GM19035 (cell line): ENCODE measurements around the gene LPCAT2.

Experiments used
- ATAC-seq: cut with Tn5 transposase; IDR thresholded peaks from one replicate; pipeline ENCODE4 v1.9.1; 2021; ENCODE audit not compliant: unreplicated experiment

The LPCAT2 gene

GRCh38 chr16:55501549-55502322 is 7.1 kb upstream of the LPCAT2 start:
- no peak for ATAC-seq

GRCh38 chr16:55502801-55503366 is 6.0 kb upstream of the LPCAT2 start:
- ATAC-seq: no peak

- ATAC-seq: no peak
These were observed 4.9 kb upstream of the LPCAT2 start for GRCh38 chr16:55503726-55504550.

- no peak for ATAC-seq
These were observed 3.4 kb upstream of the LPCAT2 start for GRCh38 chr16:55505333-55506015.

GRCh38 chr16:55506083-55506482 is 2.8 kb upstream of the LPCAT2 start:
- ATAC-seq: no peak

GRCh38 chr16:55506708-55507107 is 2.2 kb upstream of the LPCAT2 start:
- ATAC-seq: no peak

GRCh38 chr16:55508271-55508921 is 476 bp upstream of the LPCAT2 start:
- no peak for ATAC-seq

- ATAC-seq: no peak
These were observed 1.4 kb downstream of the LPCAT2 start for GRCh38 chr16:55510185-55510805.

GRCh38 chr16:55512941-55513340 is 4.1 kb downstream of the LPCAT2 start:
- ATAC-seq: no peak

GRCh38 chr16:55513616-55514015 is 4.7 kb downstream of the LPCAT2 start:
- ATAC-seq: no peak

GRCh38 chr16:55515111-55515510 is 6.2 kb downstream of the LPCAT2 start:
- ATAC-seq: no peak

GRCh38 chr16:55521792-55522191 is 12.9 kb downstream of the LPCAT2 start:
- no peak for ATAC-seq

GRCh38 chr16:55526441-55526840 is 17.6 kb downstream of the LPCAT2 start:
- ATAC-seq: no peak

- no peak for ATAC-seq
These were observed 19.0 kb downstream of the LPCAT2 start for GRCh38 chr16:55527885-55528284.

GRCh38 chr16:55529018-55529417 is 20.1 kb downstream of the LPCAT2 start:
- ATAC-seq: no peak

- ATAC-seq: no peak
These were observed 21.5 kb downstream of the LPCAT2 start for GRCh38 chr16:55530316-55530856.

- no peak for ATAC-seq
These were observed 23.4 kb downstream of the LPCAT2 start for GRCh38 chr16:55532227-55532626.

GRCh38 chr16:55534756-55535155 is 25.9 kb downstream of the LPCAT2 start:
- no peak for ATAC-seq

GRCh38 chr16:55539049-55539448 is 30.2 kb downstream of the LPCAT2 start:
- no peak for ATAC-seq

- no peak for ATAC-seq
These were observed 30.6 kb downstream of the LPCAT2 start for GRCh38 chr16:55539488-55539887.
